SHP77 (cell line): Measurements from ENCODE around the gene DRICH1.
"Not testable (repeated sequence)": the region's sequence is repeated elsewhere in the genome, so short reads cannot be mapped to it uniquely, and the experiment has no call there.

Experiments used
- DNase-seq, 2 experiments: peaks; one replicate each; lab custom pipeline; 2025; lab: John Stamatoyannopoulos, UW

Gene DRICH1

DNA sequence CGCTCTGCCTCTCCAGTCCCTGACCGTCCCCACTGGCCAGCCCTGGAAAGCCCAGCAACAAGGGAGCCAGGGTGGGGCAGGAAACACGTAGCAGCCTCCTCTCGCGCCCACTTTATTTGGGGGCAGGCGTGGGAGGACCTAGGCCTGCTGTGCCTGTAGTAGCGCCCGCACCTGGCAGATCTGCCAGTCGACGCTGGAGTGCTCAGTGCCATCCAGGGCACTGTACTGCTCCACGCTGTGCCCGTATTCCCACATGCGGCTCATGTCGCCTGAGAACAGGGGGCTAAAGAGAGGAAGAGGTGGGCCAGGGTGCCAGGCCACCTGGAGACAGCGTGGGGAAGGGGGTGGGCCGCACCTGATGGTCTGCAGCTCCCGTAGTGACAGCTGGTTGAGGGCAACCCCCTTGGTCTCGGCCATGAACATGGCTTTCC lies 17.0 kb upstream of the DRICH1 start:
- no peak for DNase-seq

DNA sequence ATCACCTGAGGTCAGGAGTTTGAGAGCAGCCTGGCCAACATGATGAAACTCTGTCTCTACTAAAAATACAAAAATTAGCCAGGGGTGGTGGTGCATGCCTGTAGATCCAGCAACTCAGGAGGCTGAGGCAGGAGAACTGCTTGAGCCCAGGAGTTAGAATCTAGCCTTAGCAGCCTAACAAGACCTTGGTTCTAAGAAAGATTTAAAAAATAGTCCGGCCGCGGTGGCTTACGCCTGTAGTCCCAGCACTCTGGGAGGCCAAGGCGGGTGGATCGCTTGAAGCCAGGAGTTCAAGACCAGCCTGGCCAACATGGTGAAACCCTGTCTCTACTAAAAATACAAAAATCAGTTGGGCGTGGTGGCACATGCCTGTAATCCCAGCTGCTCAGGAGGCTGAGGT lies 14.4 kb upstream of the DRICH1 start:
- not testable (repeated sequence) for DNase-seq

DNA sequence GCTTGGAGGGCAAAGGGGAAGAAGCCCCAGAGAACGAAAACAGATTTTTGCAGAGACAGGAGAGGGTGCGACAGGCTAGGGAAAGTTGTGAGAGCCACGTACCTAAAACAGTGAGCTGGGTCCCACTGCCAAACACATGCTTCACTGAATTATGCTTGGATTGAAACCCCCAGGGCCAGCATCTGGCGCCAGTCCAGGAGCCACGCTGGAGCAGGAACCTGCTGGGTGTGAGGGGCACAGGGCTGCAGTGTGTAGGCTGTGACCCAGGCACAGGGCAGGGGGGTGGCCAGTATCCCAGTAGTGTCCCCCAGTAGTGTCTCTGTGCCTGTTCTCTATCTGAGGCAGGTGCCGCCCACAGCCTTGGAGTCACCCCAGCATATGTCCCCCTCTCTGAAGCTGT lies 8.1 kb upstream of the DRICH1 start:
- DNase-seq, result not testable (repeated sequence)

DNA sequence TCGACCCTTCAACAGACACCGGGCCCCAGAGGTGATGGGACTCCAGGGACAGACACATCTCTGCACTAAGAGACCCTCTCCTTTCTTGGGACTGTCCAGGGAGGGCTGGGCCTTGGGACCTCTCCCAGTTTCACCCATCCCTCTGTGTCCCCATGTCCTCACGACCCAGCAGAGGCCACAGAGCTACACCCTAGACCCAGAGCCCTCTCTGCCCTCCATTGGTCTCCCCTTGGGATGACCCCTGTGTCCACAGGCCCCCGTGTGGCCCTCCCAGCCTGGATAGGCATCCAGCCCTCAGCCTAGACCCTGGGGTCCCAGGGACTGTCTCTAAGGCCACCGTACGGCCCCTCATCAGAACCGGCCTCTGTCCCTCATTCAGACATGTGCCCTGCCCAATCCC lies 7.5 kb upstream of the DRICH1 start:
- no peak for DNase-seq

DNA sequence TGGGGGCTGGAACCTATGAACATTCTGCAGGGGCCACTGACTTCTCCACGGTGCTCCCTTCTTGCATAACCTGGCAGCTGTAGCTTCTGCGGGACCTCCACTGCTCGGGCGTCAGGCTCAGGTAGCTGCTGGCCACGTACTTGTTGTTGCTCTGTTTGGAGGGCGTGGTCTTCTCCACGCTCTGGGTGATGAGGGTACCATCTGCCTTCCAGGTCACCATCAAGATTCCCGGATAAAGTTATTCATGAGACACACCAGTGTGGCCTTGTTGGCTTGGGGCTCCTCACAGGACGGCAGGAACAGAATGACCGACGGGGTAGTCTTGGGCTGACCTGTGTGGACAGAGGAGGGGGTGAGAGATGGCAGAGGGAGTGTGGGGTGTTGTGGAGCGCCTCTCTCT lies 6.5 kb upstream of the DRICH1 start:
- no peak for DNase-seq

DNA sequence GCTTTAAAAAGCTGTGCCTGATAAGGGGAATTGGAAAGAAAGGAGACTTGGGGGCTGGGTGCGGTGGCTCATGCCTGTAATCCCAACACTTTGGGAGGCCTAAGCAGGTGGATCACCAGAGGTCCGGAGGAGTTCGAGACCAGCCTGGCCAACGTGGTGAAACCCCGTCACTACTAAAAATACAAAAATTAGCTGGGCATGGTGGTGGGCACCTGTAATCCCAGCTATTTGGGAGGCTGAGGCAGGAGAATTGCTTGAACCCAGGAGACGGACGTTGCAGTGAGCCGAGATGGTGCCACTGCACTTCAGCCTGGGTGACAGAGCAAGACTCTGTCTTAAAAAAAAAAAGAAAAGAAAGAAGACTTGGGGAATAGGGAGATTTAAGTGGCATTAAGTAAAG lies 3.2 kb upstream of the DRICH1 start:
- DNase-seq, result not testable (repeated sequence)

DNA sequence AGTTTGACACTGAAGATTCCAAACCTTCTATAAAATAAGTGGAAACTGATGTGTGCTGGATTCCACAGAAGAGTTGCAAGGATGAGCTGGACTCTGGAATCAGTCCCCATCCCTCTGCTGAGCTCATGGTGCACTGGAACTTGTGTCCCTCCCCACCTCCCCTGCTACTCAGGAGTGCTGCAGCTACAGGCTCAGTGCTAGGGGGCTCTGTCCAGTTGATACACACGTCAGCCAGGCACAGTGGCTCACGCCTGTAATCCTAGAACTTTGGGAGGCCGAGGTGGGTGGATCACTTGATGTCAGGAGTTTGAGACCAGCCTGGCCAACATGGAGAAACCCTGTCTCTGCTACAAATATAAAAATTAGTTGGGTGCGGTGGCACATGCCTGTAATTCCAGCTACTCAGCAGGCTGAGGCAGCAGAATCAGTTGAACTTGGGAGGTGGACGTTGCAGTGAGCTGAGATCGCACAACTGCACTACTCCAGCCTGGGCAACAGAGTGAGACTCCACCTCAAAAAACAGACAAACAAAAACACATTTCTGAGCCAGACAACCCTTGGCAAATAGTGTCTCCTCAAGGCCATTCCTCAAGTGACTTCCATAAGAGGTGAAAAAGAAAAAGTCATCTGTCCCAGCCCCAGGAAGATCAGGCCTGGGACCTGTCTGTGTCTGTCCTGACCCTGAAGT lies 3.9 kb downstream of the DRICH1 start:
- not testable (repeated sequence) for DNase-seq

DNA sequence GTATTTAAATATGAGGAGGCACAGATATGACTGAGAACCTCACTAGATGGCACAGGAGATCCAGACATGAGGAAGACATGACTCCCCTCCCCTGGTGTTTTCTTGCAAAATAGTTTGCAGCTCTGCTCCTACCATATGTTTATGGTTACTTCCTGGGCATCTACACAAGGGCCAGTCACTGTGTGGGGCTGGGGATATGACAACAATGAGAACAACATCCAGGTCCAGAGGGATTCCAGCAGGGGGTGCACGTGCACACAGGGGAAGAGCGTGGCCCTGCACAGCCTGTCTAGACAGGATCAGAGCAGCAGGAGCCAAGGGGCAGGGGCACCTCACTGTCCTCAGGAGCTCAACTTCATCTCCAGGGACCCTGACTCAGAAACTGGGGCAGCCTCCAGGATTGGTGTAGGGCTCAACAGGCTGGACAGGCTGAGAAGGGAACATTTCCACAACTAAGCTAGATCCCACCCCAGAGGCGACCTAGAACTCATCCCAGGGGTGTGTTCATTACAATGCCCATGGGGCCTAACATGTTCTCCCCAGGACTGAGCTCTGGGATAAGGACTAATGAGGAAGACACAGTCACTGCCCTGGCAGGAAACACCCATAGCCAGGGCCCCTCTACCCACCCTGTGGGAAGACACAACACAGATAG lies 4.6 kb downstream of the DRICH1 start:
- DNase-seq, result peak; percentile 28 to 39

DNA sequence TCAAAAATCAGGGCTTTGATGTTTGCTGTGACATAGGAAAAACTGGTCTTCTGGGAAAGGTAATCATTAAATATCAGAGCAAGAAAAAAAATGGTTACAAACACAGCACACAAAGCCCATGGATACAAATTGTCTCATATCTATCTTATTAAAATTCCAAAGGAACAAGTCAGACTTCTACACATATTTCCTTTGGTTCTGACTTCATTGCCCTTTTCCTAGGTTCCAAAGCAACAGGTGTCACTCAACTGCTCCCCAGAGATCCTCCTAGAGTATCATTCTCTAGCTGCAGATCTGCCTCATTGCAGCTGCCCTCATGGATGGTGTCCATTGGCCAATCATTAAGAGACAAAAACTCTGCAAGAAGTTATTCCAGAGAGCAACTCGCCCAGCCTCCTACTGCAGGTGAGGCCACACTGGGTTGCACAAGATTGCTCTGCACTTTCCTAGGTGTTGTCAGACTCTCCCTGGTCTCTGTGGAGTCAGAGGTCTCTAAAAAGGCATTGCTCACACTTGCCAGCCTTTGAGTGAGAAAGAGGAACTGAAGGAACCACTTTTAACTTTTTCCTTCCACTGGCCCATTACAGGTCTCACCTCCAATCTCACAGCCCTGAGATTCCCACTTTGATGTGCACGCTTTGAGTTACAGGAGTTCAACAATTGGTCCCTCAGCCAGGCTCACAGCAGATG lies 5.7 kb downstream of the DRICH1 start:
- no peak for DNase-seq

DNA sequence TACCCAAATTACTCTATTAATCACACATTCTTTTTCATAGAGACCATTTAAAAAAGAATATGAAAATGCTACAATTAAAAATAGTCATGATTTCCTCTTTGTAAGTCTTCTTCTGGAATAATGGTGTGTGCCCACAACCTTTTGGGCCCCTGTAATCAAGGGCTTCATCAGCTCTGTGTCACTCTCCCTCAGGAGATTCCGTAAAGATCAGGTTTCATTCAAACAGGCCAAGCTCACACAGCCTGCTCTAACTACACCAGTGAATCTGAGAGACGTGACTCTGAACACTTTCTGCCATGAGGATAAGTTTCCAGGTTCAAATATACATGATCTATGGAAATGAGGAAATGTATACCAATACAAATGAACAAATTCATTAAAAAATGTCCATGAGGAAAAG lies 9.5 kb downstream of the DRICH1 start:
- no peak for DNase-seq

DNA sequence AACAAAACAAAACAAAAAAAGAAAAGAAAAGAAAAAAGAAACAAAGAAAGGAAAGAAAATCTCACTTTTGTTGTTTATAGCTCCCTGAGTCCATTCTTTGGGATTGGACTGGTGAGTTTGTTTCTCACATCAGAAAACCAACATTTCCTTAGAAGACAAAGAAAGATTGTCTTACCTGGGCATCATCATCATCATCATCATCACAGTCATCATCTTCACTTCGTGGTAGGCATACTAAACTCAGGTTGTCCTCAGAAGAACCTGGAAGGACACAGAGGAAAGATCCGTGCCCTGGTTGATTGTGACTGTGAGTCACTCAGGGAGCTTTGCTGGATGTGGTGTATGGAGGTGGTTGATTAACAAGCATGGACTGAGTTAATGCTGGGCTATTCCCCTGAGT lies 10.2 kb downstream of the DRICH1 start:
- not testable (repeated sequence) for DNase-seq

DNA sequence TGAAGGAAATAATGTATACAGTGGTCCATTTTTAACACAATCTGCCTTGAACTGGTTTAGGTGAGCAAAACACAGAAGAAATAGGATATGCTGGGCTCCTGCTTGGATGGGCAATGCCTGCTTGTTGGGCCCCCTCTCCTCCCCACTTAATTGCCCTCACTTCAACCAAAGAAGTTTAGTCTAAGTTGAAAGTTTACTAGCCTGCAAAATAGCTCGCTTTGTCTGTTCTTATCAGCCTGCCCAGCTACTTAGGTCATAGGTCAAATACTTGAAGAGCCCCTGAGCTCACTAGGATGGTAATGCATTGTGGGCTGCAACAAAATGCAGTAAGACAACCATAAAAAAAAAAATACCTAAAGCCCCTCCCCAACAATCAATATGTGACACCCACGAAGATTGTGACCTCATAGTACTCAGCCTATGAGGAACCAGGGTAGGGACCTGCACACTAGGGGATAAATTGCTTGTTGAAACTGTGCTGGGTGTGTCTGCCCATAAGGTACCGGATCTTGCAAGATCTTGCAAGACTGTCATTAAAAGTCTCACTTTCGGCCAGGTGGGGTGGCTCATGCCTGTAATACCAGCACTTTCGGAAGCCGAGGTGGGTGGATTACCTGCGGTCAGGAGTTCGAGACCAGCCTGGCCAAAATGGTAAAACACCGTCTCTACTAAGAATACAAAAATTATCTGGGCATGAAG lies 10.9 kb downstream of the DRICH1 start:
- DNase-seq, result no peak

DNA sequence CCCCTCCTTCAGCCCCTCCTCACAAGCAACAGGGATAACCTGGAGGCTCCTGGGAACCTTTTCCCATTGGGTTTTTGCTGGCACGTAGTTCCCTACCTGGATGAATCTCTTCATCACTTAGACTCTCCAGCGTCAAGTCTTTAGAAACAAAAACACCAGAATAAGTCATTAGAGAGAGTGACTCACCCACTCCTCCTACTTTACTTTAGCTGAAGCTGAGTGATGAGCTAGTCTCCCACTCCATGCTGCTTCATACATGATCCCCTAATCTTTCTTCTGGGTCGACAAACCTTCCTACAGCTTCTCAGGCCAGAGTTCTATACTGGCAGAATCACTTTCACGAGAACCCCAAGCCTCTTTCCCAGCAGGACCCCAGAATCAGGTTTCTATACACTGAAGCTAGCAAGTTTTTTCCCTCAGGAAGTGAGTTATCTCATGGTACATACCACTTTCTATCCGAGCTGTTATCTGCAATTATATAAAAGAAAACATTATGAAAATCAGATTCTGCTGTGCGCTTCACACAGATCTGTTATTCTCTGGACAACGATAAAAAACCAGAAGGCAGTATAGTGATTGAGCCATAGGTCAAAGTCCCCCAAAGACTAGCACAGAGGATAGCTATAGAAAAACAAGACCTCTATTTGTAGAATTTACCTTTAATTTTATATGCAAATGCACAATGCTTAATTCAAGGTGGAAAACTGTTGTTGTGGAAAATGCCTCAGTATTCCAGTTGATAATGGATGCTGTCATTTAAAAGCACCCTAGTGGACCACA lies 18.7 kb downstream of the DRICH1 start:
- DNase-seq, result no peak

DNA sequence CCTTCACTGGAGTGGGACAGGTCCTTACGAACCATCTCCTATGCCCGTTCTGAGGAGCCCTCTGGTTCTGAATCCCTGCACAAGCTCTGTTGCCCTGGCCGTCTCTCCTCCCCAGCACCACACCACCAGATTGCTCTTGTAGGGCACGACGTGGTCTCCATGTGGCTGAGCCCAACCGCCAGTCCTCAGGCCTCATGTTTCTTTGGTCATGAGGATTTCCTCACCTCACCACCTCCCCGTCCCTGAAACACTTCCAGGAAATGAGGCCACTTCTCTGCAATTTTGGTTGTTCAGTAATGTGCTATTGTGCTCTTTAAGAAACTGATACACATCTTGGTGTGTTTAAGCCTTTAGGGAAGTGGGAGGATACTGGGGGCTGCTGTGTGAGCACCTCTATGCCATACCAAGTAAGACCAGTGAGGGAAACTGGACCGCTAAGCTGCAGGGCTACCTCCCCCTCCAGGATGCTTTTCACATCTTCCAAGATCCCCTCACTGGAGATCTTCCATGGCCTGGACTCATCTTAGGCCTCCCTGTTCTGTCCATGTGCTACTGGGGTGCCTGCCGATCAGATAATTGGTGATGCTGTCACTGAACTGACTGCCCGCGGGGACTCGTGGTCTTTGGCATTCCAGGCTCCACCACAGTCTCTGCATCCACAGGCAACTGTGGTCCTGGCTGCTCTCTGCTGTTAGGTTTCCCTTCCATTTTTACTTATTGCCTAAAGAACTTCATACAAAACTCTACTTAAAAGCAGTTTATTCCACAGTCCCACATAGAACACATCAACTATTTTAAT lies 21.9 kb downstream of the DRICH1 start:
- DNase-seq, result no peak

DNA sequence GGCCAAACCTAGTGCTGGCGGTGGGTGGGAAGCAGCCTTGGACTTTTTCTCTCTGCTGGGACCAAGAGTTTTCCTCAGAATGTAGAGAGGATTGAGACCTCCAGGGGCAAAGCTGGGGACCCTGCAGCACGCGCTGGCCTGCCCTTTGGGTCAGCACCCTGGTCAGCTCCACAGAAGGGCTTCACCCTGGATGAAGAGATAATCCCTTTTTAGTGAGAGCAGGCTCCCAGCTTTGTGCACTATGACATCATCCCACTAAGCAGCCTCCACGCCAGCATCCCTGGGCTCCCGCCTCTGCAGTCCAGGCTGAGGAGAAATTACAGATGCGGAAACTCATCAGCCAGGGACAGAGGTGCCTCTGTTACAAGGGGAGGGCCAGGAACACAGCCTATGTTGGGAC lies 23.5 kb downstream of the DRICH1 start:
- no peak for DNase-seq

DNA sequence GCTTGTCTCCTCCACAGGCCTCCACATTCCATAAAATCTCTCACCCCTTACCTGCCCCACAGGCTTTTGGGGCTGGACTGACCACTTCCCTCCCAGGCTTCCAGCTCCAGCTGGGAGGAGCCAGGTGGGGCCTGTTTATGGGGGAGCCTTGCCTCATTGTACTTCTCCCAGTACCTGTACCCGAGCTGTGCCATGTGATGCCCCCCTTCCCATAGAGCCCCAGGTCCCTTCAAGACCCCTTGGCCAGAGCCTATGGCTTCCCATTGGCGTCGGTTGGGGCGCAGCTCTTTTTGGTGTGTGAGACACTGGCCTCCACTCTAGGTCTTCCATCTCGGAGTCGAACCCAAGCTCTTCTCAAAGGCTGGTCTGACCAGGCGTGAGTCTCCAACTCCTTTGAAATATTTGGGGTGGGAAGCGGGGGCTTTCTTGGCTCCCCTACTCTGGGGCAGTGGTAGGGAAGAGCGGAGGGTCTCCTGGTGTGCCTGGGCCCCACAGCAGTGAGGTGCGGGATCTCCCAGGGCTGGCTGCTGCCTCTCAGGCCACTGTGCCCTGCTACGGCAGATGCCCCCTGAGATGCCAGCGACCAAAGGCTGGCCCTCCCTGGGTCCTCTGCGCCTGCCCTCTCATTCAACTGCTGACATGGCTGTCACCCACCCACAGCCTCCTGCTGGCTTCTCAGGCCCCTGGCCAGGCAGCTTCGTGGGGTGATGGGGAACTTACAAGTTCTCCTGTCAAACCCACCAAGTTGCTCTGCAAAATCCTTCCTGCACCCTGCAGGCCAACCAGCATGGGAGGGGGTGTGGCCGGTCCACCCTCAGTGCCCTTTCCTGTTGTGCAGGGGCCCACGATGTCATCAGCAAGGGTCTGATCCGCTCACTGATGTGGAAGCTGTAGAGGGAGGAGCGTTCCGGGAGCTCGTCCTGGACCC lies 25.7 kb downstream of the DRICH1 start:
- no peak for DNase-seq

DNA sequence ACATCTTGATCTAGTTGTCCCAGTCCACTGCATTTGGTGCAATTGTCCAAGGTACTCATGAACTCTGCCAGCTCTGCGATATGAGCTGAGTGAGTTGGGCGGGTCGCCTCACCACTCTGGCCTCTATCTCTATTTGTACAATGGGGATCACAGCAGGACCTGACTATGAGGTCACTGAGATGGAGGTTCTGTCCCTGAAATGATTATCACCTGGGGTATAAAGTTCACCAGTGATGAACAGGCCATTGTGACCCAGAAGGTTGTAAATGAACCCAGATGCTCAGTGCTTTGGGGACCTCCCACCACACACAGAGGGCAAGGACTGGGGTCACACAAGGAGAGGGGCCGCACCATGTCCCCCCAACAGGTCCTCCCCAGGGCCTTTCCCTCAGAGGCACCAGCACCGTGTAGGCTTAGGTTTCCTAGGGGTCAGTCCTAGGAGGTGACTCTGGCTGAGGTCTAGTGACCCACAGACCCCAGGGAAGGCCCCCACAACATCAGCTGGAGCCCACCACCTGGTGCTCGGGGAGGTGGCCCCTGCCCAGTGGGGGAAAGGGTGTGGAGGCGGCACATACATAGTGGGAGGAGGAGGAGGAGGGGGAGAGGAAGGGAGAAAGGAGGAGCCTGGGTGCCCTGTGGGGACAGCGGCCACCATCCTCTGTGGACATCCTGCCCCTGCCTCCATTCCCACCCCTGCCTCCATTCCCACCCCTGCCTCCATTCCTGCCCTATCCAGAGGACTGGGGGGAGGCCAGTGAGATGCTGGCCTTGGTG lies 27.0 kb downstream of the DRICH1 start:
- no peak for DNase-seq

DNA sequence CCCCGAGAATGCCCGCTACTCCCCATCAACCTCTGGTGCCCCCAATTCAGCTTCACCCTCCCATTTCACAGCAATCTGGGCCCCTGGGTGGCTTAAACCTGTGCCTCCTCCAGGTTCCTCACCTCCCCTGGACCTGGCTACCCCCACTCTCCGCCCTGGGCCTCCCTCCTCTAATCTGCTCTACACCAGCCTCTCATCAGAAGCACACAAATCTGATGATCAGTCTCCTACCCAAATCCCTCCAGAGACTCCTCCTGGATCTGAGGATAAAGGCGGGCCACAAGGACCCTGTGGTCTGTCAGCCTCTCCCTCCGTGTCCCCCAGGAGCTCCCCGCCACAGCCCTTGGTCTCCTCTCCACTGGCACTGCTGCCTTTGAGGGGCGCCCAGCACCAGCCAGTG lies 28.9 kb downstream of the DRICH1 start:
- no peak for DNase-seq
